GM18519 (cell line): ENCODE results near the gene CYS1.
"Not testable (repeated sequence)": the region's sequence is repeated elsewhere in the genome, so short reads cannot be mapped to it uniquely, and the experiment has no call there.

ENCODE experiments used
- ATAC-seq: cut with Tn5 transposase; IDR thresholded peaks from one replicate; pipeline ENCODE4 v1.9.1; 2021; ENCODE audit warnings: mild to moderate bottlenecking, moderate library complexity; ENCODE audit not compliant: unreplicated experiment, low FRiP score

The CYS1 gene

DNA sequence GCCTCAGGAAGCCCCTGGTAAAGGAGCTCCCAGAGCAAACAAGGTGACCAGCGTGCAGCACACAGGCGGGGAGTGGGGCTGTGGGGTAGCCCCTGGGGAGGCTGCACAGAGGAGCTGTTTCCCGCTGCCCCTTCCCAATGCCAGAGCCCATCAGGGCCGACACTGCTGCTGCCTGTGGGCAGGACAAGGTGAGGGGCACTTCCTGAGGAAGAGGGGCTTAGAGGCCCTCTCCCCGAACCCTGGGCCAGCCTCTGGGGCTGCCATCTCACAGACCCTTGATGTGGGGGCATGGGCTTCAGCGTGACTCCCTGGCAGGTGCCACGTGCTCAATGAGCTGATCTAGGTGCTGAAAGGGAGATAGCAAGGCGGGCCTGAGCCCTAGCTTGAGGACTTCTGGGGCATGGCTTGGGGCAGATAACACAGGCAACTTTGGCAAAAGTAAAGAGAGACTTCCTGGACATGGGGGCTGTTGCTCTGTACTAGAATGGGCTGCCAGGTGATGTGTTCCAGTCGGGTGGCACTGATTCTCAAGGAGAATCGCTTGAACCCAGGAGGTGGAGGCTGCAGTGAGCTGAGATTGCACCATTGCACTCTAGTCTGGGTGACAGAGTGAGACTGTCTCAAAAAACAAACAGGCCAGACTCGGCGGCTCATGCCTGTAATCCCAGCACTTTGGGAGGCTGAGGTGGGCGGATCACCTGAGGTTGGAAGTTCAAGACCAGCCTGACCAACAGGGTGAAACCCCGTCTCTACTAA lies 46.8 kb downstream of the CYS1 start:
- ATAC-seq = no peak

DNA sequence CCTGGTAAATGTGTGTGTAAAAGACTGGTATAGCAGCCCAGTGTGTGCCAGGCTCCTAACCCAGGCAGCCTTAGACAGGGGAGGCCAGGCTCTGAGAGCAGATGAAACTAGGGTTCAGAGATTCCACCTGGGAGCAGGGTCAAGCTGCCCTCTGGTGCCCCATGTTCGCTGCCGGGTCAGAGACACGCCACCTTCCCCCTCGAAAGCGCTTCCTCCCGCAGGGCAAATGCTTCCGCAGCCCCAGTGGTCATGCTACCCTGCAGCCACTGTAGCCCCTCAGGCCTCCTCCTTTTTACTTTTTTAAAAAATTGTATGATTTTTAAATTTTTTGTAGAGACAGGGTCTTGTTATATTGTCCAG lies 47.5 kb downstream of the CYS1 start:
- no peak for ATAC-seq

DNA sequence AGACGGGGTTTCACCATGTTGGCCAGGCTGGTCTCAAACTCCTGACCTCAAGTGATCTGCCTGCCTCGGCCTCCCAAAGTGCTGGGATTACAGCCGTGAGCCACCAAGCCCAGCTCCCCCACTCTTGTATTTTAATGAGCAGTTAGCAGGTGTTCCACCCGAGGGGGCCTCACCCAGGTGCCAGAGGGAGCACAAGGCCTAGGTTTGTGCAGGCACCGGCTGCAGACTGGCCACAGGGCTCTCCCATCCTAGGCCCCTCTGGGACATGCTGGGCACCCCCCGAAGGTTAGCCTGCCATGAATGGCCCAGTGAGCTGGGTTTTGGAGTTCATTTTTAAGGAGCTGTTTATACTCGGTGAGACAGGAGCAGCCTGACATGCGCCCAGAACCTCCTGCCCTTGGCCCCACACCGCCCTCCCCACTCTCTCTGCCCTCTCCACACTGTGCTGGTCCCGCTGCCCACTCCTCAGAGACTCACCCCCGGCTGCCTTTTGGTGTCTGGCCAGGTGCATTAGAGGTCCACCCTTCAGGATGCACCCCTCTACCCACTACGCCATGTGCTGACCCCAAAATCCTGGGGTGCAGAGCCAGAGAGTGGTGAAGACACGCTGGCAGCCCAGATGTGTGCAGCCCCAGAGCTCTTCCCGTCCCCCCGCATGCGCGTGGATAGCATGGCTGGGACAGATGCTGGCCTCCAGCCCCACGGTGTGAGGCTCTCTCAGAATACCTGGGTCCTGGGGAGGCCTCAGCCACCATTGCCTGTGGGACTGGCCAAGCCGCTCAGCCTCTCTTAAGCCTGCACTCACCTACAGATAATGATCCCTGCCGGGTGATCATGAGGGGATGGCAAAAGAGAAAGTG lies 48.1 kb downstream of the CYS1 start:
- ATAC-seq = no peak

DNA sequence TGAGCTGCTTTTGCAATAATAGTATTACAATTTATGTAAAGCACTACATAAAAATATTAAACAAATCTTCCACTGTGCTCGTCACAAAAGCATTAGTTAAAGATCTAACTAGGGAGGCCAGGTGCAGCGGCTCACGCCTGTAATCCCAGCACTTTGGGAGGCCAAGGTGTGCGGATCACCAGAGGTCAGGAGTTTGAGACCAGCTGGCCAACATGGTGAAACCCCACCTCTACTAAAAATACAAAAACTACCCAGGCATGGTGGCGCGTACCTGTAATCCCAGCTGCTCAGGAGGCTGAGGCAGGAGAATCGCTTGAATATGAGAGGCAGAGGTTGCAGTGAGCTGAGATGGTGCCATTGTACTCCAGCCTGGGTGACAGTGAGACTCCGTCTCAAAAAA lies 49.4 kb downstream of the CYS1 start:
- ATAC-seq = not testable (repeated sequence)

DNA sequence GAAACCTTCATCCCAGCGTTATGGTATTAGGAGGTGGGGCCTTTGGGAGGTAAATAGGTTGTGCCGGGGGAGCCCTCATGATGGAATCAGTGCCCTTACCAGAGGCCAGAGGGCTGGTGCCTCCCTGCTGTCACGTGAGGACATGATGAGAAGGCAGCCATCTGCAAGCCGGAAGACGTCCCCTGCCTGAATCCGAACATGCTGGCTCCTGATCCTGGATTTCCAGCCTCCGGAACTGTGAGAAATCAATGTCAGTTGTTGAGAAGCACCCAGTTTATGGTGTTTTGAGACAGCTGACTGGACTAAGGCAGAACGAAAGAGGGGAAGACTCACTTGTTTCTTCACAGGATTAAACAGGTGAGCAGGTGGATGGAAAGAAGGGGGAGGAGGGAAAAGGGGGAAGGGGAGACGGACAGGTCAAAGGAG lies 49.9 kb downstream of the CYS1 start:
- ATAC-seq = no peak

DNA sequence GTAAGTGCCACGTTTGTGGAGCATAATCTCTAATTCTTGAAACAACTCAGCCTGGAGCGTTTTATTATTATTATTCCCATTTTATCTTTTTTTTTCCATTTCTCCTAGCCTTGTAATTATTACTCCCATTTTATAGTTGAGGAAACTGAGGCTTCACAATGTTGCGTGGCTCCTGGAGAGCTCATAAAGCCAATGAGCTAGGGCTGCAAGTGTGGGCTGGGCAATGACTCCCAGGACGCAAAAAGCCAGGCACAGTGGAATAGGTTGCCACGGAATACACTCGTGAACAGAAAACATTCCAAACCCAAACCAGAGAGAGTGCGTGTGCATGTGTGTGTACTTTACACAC lies 50.4 kb downstream of the CYS1 start:
- ATAC-seq = no peak

DNA sequence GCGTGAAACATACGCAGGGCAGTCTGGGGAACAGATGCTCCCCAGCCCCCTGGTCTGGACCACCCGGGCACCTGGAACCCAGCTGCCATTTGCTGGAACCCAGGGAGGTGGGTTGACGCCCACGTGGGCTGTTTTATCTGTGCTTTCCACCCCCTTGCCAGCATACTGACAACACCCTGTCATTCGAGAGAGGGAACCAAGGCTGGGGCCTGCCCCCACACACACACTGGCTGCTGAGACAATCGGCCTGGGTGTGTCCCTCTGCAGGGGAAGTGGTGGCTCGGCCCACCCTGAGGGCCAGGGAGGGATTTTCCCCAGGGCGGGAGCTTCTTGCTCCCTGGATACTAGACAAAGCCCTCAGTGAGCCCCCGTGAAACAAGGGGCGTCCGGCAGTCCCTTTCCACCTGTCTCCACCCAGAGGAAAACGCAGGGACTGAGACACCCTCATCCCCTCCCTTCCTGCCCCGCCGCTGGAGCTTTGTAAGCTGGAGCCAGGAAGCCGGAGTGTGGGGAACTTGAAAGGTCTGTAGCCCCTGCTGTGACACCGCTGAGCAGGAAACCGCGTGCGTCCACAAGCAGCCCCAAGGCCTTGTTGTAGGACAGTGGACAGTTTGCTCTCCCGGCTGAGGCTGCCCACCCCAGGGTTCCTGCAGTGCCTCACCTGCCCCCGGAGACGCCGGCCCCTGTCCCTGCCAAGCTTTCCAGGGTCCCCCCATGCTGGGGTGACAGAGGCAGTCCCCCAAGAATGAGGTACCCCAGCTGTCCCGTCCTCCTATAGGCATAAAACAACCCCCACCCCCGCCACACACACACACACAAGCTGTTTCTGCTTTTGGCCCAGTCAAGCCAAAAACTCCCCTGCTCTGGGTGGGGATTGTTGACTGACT lies 51.0 kb downstream of the CYS1 start:
- no peak for ATAC-seq

DNA sequence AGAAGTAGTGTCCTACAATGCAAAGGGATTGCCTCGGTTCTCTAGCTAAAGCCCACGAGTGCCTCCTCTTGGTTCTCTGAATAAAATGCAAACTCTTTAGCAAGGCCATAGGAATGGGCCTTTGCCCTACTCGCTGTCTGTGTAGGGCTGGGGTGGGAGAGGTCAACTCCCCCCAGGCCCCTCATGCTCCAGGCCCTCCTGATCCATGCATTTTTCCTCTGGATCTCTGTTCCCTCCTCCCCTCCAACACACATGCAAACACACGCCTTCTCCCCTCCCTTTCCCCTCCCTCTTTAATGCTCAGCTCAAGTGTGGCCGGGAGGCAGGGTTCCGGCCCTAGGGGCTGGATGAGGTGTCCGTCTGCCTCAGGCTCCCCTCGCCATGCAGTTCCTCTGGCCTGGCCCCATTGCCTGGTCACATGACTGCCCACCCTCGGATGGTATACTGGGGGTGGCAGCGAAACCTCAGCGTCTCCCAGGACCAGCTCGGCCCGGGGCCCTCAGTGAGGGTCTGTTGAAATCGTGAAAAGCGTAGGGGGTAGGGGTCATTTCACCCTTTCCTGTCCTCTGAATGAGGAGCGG lies 51.7 kb downstream of the CYS1 start:
- ATAC-seq = no peak

DNA sequence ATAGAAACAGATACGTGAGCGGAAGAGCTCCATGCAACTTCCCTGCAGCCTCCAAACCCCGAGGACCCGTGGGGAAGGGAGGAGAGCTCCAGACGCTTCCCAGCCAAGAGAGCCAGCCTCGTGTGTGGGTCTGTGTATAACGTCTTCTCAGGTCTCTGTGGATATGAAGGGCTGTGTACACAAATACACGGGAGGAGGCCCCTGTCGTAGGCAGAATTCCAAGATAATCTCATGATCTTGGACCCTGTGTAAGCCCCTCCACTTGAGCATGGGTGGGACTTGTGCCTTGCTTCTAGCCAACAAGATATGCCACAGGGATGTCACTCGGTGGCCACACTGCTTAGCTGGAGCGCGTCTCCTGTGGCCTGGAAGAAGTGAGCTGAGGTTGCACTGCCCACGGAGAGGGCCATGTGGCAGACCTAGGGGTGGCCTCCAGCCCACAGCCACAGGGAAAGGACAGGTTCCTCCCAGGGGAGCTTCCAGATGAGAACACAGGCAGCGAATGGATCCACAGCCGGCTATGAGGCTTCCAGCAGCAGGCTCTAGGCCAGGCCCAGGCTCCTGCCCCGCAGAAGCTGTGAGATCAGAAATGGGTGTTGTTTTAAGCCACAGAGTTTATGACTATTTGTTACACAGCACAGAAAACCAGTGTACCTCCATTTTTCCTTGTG lies 52.4 kb downstream of the CYS1 start:
- no peak for ATAC-seq

DNA sequence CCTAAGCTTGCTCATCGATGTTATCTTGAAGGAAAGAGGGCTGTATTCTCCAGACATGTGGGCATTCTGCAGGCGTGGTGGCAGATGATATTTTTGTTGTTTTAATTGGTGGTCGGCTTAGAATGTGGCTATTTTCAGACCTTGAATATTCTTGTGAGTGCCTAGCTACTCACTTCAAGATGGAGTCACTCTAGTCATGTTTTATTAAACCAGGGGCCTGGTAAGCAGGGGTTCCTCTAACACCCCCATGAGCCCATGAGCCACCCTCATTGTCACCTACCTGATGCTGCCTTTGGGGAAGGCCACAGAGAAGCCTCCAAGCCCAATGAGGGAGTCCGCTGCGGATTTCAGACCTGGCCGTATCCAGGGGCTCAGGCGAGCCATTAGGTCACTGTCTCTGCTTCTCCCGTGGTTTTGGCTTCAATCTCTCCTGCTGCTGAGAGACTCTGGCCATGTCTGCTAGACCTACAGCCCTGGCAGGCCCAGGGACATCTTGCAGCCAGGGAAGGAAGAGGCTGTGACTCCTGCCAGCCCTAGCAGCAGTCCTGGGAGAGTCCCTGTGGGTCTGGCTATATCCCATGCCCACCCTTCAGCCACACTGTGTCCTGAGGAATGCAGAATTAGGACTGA lies 53.2 kb downstream of the CYS1 start:
- no peak for ATAC-seq

DNA sequence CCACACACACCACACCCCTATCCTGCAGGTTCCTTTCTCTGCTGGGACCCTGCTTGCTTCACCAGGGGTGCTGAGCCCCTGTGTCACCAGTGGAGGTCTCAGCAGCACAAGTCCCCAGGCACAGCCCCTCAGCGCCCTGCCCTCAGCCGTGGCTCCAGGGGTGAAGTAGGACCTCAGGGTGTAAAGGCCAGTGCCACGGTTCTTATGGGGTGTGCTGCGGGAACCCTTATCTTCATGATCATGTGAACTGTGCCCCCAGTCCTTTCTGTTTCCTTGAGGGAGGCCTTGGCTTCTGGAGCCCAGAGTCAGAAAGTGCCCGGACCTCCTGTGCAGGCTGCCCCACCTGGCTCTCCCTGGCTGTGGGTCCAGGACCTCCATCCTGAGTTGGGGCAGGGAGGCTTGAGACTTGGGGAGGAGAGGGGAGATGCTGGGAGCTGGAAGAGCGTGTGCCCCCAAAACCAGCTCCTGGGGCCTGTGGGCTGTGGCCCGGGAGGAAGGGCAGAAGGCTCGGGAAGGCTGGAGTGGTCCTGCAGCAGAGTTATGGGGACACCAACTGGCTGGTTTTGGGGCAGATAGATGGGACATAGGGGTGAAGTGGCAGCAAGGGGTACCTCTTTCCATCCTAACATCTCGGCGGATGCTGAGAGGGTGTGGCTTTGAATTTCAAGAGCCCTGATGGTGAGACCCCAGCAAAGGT lies 57.1 kb downstream of the CYS1 start:
- no peak for ATAC-seq

DNA sequence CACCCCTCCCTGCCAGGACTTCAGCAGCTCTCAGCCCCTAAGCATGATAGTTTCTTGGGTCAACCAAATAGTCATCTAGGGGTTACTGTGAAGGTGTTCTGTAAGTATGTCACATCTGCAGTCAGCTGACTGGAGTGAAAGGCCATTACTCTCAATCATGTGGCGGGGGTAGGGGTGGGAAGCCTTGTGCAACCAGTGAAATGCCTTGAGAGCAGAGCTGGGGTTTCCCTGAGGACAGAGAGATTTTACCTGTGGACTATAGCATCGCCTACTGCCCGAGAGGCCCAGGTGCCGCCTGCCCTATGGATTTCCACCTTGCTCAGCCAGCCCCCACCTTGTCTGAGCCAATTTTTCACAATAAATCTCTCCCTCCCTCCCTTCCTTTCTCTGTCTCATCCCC lies 57.8 kb downstream of the CYS1 start:
- no peak for ATAC-seq

DNA sequence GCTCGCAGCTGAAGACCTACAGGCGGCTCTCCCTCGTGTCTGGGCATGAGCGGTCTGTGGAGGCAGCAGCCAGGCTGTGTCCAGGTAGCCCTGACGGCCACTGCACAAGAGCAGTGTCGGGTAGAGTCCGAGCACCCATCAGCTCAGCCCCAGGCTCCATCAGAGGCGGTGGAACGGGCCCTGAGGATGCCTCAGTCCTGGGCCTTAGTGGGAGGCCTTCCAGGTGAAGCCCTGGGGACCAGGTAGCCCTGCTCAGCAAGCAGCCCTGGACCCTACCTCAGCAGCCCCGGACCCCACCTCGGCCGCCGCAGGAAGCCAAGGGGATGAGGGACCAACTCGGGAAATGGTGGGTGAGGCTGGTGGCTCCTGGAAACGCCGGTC lies 58.2 kb downstream of the CYS1 start:
- no peak for ATAC-seq

DNA sequence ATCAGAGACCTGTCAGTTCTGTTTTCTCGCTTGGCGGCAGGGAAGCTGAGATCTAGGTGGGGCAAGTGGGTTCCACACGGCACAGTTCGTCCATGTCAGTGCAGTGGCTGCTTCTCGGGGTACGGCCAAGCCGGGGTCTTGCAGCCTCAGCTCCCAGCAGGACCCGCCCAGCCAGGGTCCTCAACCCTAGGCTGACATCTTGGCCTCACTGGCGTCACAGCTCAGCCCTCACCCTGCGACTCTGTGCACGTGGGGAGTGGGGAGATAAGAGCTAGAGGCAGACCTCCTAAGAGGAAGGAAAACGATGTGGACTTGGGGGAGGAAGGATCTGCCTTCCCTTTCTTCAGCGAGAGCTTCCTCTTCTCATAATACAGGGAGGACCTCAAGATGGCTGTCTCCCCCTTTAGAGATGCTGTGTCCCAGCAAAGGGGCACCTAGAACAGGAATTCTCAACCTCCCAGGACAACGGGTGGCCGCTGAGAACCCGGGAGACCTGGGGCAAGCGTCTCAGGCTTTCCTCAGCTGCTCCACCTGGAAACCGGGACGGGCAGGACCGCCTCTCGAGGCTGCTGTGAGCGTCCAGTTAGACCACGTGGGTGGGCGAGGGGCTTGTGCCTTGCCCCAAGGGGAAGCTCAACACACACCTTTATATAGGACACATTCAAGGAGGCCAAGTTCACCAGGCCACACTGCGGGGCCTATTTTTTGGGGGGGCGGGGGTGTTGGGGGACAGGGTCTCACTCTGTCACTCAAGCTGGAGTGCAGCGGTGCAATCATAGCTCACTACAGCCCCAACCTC lies 60.4 kb downstream of the CYS1 start:
- ATAC-seq = no peak

DNA sequence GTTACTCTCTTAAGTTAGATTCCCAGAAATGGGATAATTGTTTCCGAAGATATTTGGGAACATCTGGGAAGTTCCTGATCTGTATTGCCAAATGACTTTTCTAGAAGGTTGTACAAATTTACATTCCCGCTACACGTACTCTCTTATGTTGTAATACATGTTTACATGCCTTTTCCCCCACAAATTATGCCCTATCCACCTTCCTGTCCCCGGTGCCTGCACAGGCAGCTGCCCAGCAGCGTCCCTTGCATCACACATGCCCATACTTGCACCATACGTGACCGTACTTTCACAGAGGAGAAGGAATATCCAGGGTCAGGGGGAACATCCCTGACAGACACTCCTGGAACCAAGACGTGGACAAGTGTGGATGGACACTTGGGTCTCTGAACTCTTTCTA lies 61.0 kb downstream of the CYS1 start:
- no peak for ATAC-seq

DNA sequence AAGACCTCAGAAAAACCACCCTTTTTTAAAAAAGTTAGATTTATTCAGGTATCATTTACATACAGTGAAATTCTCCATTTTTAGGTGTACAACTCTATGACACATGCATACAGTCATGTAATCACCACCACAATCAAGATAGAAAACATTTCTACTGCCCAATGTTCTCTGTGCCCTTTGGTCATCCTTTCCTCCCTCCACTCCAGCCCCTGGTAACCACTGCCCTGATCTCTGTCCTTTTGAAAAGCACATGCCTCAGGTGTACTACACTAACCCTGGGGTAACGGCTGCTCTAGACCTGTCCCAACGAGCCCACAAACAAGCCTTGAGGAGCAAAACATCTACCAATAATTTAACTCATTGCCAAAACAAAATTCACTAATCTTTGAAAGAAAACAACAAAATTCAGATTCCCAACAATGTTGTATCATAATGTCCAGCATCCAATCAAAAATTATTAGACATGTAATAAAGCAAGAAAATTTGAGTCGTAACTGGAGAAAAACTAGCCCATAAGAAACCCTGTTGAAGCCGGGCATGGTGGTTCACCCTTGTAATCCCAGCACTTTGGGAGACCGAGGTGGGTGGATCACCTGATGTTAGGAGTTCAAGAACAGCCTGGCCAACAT lies 62.8 kb downstream of the CYS1 start:
- ATAC-seq = no peak

DNA sequence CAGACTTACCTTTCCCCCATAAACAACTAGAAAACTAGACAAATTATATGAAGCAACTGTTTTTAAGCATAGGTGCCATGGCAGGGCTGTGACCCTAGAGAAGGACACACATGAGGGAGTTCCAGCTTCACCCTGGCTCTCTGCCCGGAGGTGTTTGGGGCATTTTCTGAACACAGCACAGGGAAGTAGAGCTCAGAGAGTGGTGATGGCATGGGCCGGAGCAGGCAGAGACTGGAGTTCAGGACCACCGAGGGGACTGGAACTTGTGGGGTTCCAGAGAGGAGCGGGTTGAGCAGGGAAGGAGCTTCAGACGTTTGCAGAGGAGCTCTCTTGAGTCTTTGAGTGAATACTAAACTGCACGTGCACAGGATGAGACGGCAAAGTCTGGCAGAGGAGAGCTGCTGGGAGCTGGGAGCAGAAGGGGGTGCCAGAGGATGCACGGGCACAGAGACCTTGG lies 63.4 kb downstream of the CYS1 start:
- ATAC-seq = no peak
